Esophagus muscularis mucosa (tissue), 4 donors: Measurements from ENCODE around the gene SLC22A7. TPM values are rescaled to one million over a fixed set of nuclear protein-coding genes. Genes with fewer than 3 reads are reported as not detected.

Experiments used
- DNase-seq: peaks from one replicate; pipeline ENCODE4 v3.0.0-alpha.2; 2017; ENCODE audit errors: extremely low spot score
- H3K27ac ChIP-seq, 4 donors: fragments of 200-600 bp; sonication (generic); replicated peaks in 1 of 4; 1 replicate in 3 of 4; 2 replicates in 1 of 4; pipeline ENCODE4 v1.5.1; 2016 to 2019; ENCODE audit warnings: mild to moderate bottlenecking in 1 of 4
- H3K27me3 ChIP-seq, 4 donors: fragments of 200-600 bp; sonication (generic); one replicate each; pipeline versions ENCODE4 v1.5.1 to v1.6.0; 2016 to 2019
- H3K36me3 ChIP-seq, 4 donors: fragments of 200-600 bp; sonication (generic); one replicate each; pipeline ENCODE4 v1.5.1; 2016 to 2019
- H3K4me1 ChIP-seq, 4 donors: fragments of 200-600 bp; sonication (generic); one replicate each; pipeline ENCODE4 v1.5.1; 2016 to 2019
- H3K4me3 ChIP-seq, 4 donors: fragments of 200-600 bp; sonication (generic); 1 replicate in 2 of 4; 2 replicates in 2 of 4; pipeline ENCODE4 v1.5.1; 2016 to 2019; ENCODE audit warnings: mild to moderate bottlenecking in 4 of 4, moderate library complexity in 1 of 4
- H3K9me3 ChIP-seq, 4 donors: fragments of 200-600 bp; sonication (generic); 1 replicate in 3 of 4; 2 replicates in 1 of 4; pipeline ENCODE4 v1.5.1; 2016 to 2019
- CTCF ChIP-seq, 3 experiments: fragments of 200-600 bp in 2 of 3; fragments of 450-650 bp in 1 of 3; sonication (generic) in 2 of 3; IDR thresholded peaks; one replicate each; pipeline ENCODE4 v1.5.1; 2017 to 2019; ENCODE audit warnings: antibody characterized with exemption in 3 of 3, mild to moderate bottlenecking in 2 of 3, moderate library complexity in 1 of 3
- EP300 ChIP-seq: sonication (generic); formaldehyde crosslinking; IDR thresholded peaks from one replicate; pipeline ENCODE4 v1.6.1; 2017; ENCODE audit warnings: antibody characterized with exemption
- POLR2A ChIP-seq: fragments of 450-650 bp; IDR thresholded peaks from one replicate; pipeline ENCODE4 v1.6.1; 2017; ENCODE audit warnings: antibody characterized with exemption, moderate library complexity, mild to moderate bottlenecking, low read depth
- POLR2AphosphoS5 ChIP-seq, 2 donors: sonication (generic); formaldehyde crosslinking; IDR thresholded peaks; one replicate each; pipeline ENCODE4 v1.6.1; 2017; ENCODE audit warnings: antibody characterized with exemption in 2 of 2
- WGBS: methylation state at CpG from one replicate; pipeline ENCODE4 v1.1.5; 2018; 5-methylcytosine and 5-hydroxymethylcytosine counted together
- intact Hi-C: fragments of 100-400 bp; cut with DNase I; formaldehyde crosslinking; loops from one replicate; pipeline ENCODE4 v1.15.1; 2023
- total RNA-seq, 4 donors: library from RNA; depleted of rRNA; stranded (reverse); fragments of >200 nt; gene quantifications; one replicate each; pipeline versions ENCODE4 v1.1.0 to v1.2.1, GENCODE V29; 2016

The SLC22A7 gene
- total RNA-seq, 4 donors from 2014 or later = not detected

- H3K4me1 ChIP-seq = no peaks in the 10 kb centered on the region
- intact Hi-C loops = no loop called here
- no peak overlapping the region for H3K27ac ChIP-seq
- no peaks in the 10 kb centered on the region for H3K36me3 ChIP-seq
- no peak overlapping the region for H3K4me3 ChIP-seq
- H3K9me3 ChIP-seq = no peaks in the 10 kb centered on the region
- peaks cover 0 to 62% (median 2%) of the 10 kb centered on the region in 4 donors for H3K27me3 ChIP-seq
- 89% methylated on average over 15 of the region's 15 CpGs for WGBS
- TF ChIP-seq POLR2AphosphoS5 (IDR thresholded peaks at IDR 0.05) (no peak), EP300 (no peak), POLR2A (no peak), CTCF (IDR thresholded peaks at IDR 0.05) (no peak)
- DNase-seq = no peak
These were observed 43.8 kb upstream of the SLC22A7 start for GRCh38 chr6:43254138-43254817.

- Histone ChIP-seq H3K9me3 (no peaks in the 10 kb centered on the region), H3K27ac (no peak overlapping the region), H3K27me3 (peaks cover 0 to 62% (median 2%) of the 10 kb centered on the region in 4 donors), H3K4me1 (no peaks in the 10 kb centered on the region), H3K4me3 (no peak overlapping the region), H3K36me3 (no peaks in the 10 kb centered on the region)
- intact Hi-C loops = no loop called here
- no peak for TF ChIP-seq POLR2AphosphoS5 (IDR thresholded peaks at IDR 0.05)
- TF ChIP-seq EP300 = no peak
- no peak for TF ChIP-seq POLR2A
- TF ChIP-seq CTCF (IDR thresholded peaks at IDR 0.05) = no peak
- no peak for DNase-seq
- WGBS = 88% methylated on average over 9 of the region's 11 CpGs
These were observed 43.2 kb upstream of the SLC22A7 start for GRCh38 chr6:43254846-43255245.

- H3K27me3 ChIP-seq = peaks cover 0 to 61% (median 2%) of the 10 kb centered on the region in 4 donors
- intact Hi-C loops = no loop called here
These were observed 42.5 kb upstream of the SLC22A7 start for GRCh38 chr6:43255408-43256054.

GRCh38 chr6:43256670-43257366 is 41.2 kb upstream of the SLC22A7 start:
- no peak for DNase-seq
- no peak overlapping the region for H3K27ac ChIP-seq

More at GRCh38 chr6:43255408-43256054, 42.5 kb upstream of the SLC22A7 start:
- H3K36me3 ChIP-seq = no peaks in the 10 kb centered on the region
- no peaks in the 10 kb centered on the region for H3K9me3 ChIP-seq
- no peak for DNase-seq
- H3K27ac ChIP-seq = no peak overlapping the region
- H3K4me1 ChIP-seq = no peaks in the 10 kb centered on the region
- WGBS = 77% methylated on average over 8 of the region's 11 CpGs
- no peak overlapping the region for H3K4me3 ChIP-seq
- TF ChIP-seq POLR2AphosphoS5 (IDR thresholded peaks at IDR 0.05) (no peak), POLR2A (no peak), EP300 (no peak), CTCF (IDR thresholded peaks at IDR 0.05) (no peak)

More at GRCh38 chr6:43256670-43257366, 41.2 kb upstream of the SLC22A7 start:
- Histone ChIP-seq H3K4me3 (no peak overlapping the region), H3K9me3 (no peaks in the 10 kb centered on the region), H3K4me1 (no peaks in the 10 kb centered on the region), H3K36me3 (no peaks in the 10 kb centered on the region), H3K27me3 (peaks cover 0 to 48% (median 0%) of the 10 kb centered on the region in 4 donors)
- WGBS = 81% methylated on average over 6 of the region's 9 CpGs
- TF ChIP-seq CTCF (IDR thresholded peaks at IDR 0.05) (no peak), POLR2A (no peak), EP300 (no peak), POLR2AphosphoS5 (IDR thresholded peaks at IDR 0.05) (no peak)
- intact Hi-C loops = no loop called here
